H1 (cell line): ENCODE measurements around the gene ZSWIM4. TPM values are rescaled to one million over a fixed set of nuclear protein-coding genes. Genes with fewer than 3 reads are reported as not detected.

ENCODE experiments used
- ASH2L ChIP-seq: fragments of 200-600, 300-600 bp; sonication (generic); IDR thresholded peaks from one replicate; pipeline ENCODE4 v1.7.1; 2017; ENCODE audit warnings: low read length
- CEBPB ChIP-seq: IDR thresholded peaks from 2 replicates; pipeline ENCODE4 v1.6.1; 2012; ENCODE audit warnings: low read depth, low read length
- EZH2 ChIP-seq: fragments of 200-600 bp; sonication (generic); IDR thresholded peaks from 2 replicates; pipeline ENCODE4 v1.7.1; 2012; ENCODE audit warnings: low read depth, mild to moderate bottlenecking, moderate library complexity, low read length, inconsistent platforms; ENCODE audit not compliant: severe bottlenecking
- HDAC2 ChIP-seq, 2 experiments: fragments of 300-600 bp in 1 of 2; sonication (generic) in 1 of 2; IDR thresholded peaks; 2 replicates each; pipeline ENCODE4 v1.6.1; 2011 to 2012; ENCODE audit warnings: low read depth in 2 of 2, low read length in 2 of 2, mild to moderate bottlenecking in 2 of 2, moderate library complexity in 2 of 2, borderline replicate concordance in 1 of 2, inconsistent platforms in 1 of 2
- POLR2AphosphoS5 ChIP-seq: IDR thresholded peaks from 2 replicates; pipeline ENCODE4 v1.6.1; 2011; ENCODE audit warnings: low read depth, low read length
- SUZ12 ChIP-seq: fragments of 200-600 bp; sonication (generic); IDR thresholded peaks from 2 replicates; pipeline ENCODE4 v1.6.1; 2012; ENCODE audit warnings: mild to moderate bottlenecking, inconsistent platforms, low read length, moderate library complexity, mixed read lengths
- YY1 ChIP-seq: IDR thresholded peaks from 2 replicates; pipeline ENCODE4 v1.6.1; 2011; ENCODE audit warnings: low read depth, mild to moderate bottlenecking, low read length
- polyA plus RNA-seq, 7 experiments: library from polyadenylated mRNA; depleted of rRNA in 3 of 7; stranded (reverse) in 5 of 7; unstranded in 2 of 7; fragments of >200 nt in 5 of 7; fragments of 200-250 nt in 2 of 7; gene quantifications; 1 replicate in 5 of 7; 2 replicates in 1 of 7; 4 replicates in 1 of 7; pipeline versions ENCODE4 v1.2.1 to v1.2.3, GENCODE V29; 2011 to 2013; ENCODE audit warnings: missing spikeins in 2 of 7, mixed read lengths in 2 of 7
- total RNA-seq: library from RNA; stranded (reverse); fragmentation: NEBNext Ultra II Directional; extraction: Animal tissue kit (Norgen Biotek cat#: 25700); gene quantifications from 2 replicates; pipeline ENCODE4 v1.2.1, GENCODE V29; 2021

The ZSWIM4 gene
- total and polyA plus RNA-seq, 2 of the 8 experiments (the other 6 are each of a cell fraction or from before 2014, with no cell fraction given), result 12.2 to 31.1 TPM

DNA sequence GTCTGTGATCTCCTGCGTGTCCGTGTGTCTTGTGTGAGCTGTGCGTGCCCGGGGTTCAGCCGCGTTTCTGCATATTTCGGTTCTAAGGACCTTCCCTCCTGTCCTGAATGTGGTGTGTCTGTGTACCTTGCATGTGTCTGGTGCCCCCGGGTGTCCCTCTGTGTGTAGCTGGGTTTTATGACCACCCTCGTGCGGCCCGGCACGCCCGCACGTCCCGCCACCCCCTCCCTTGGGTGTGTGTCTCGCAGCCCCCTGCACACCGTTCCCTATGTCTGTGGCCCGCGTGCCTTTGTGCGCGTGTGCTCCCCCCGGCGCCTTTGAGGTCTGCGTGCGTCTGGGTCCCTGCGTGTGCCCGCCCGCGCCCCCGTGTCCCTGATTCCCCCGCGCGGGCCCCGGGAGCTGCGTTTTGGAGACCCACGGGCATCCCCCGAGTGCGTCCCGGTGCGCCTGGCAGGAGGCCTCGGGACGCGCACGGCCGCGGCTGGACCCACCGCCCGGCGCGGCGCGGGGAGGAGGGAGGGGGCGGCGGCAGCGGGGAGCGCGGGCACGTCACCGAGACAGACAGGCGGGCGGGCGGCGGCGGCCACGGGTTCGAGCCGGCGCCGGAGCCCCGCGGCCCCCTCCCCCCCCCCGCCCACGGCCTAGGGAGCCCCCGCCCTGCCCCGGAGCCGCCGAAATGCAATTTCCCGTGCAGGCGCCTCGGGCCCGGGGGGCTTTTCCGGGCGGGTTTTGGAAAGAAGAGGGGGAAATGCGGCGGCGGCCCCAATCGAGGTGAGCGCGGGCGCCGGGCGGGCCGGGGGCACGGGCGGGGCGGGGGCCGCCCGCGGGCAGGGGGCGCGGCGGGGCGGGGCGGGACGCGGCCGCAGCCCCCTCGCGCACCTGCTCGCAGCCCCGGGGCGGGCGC, 69.7 kb downstream of the ZSWIM4 start (continued):
- TF ChIP-seq ASH2L (no peak), YY1 (no peak), EZH2 (peak; percentile 33), HDAC2 (IDR thresholded peaks at IDR 0.05; ENCODE audit: borderline replicate concordance in 1 of 2, low read depth in 2 of 2, low read length in 2 of 2) (no peak), POLR2AphosphoS5 (no peak), CEBPB (no peak), SUZ12 (peak; percentile 6; the same call in 1 of the 2 replicates)
